Gastrocnemius medialis (tissue), 4 donors: Measurements from ENCODE around the gene PCDHGA10.

ENCODE experiments used
- POLR2A ChIP-seq, 2 donors: fragments of 450-650 bp; IDR thresholded peaks; one replicate each; pipeline ENCODE4 v1.6.1; 2017; ENCODE audit warnings: antibody characterized with exemption in 2 of 2, mild to moderate bottlenecking in 2 of 2, moderate library complexity in 2 of 2
- TF ChIP-seq, protein P1 (sequence below), 5 experiments: fragments of 450-650 bp in 3 of 5; fragments of 200-600 bp in 2 of 5; sonication (generic) in 2 of 5; IDR thresholded peaks in 4 of 5; conservative IDR thresholded peaks in 1 of 5; 1 replicate in 4 of 5; 2 replicates in 1 of 5; pipeline ENCODE4 v1.5.1; 2016 to 2019; ENCODE audit warnings: antibody characterized with exemption in 5 of 5, mild to moderate bottlenecking in 3 of 5, moderate library complexity in 3 of 5

- no peak for TF ChIP-seq POLR2A (IDR thresholded peaks at IDR 0.05)
- TF ChIP-seq, protein P1, sequence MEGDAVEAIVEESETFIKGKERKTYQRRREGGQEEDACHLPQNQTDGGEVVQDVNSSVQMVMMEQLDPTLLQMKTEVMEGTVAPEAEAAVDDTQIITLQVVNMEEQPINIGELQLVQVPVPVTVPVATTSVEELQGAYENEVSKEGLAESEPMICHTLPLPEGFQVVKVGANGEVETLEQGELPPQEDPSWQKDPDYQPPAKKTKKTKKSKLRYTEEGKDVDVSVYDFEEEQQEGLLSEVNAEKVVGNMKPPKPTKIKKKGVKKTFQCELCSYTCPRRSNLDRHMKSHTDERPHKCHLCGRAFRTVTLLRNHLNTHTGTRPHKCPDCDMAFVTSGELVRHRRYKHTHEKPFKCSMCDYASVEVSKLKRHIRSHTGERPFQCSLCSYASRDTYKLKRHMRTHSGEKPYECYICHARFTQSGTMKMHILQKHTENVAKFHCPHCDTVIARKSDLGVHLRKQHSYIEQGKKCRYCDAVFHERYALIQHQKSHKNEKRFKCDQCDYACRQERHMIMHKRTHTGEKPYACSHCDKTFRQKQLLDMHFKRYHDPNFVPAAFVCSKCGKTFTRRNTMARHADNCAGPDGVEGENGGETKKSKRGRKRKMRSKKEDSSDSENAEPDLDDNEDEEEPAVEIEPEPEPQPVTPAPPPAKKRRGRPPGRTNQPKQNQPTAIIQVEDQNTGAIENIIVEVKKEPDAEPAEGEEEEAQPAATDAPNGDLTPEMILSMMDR (IDR thresholded peaks at IDR 0.05 in 4 of 5, conservative IDR thresholded peaks at IDR 0.05 in 1 of 5), result peak in 4 of 5 experiments; percentile 35 to 46 (median 40)
These were observed 10.1 kb upstream of the PCDHGA10 start, which contains the start of gene PCDHGA9 for GRCh38 chr5:141402553-141403243.
